K562 (cell line): ENCODE results near the gene RHOBTB3.

Source experiments
- CHD1 ChIP-seq: fragments of 200-600 bp; sonication (generic); IDR thresholded peaks from one replicate; pipeline ENCODE4 v1.6.1; 2012; ENCODE audit warnings: mild to moderate bottlenecking, moderate library complexity, low read length, inconsistent platforms
- FOXM1 ChIP-seq, 2 experiments: fragments of 450-650 bp in 1 of 2; sonication (generic) in 1 of 2; formaldehyde crosslinking in 1 of 2; IDR thresholded peaks; 2 replicates each; pipeline versions ENCODE4 v1.6.1 to v1.9.0; 2017 to 2022; ENCODE audit warnings: low read depth in 2 of 2, mild to moderate bottlenecking in 2 of 2, missing genetic modification reagents in 1 of 2, moderate library complexity in 1 of 2
- RAD51 ChIP-seq: fragments of 450-650 bp; IDR thresholded peaks from 2 replicates; pipeline ENCODE4 v1.7.1; 2016; ENCODE audit warnings: low read depth, mild to moderate bottlenecking, borderline replicate concordance
- ZNF282 ChIP-seq: sonication (generic); formaldehyde crosslinking; IDR thresholded peaks from 2 replicates; pipeline ENCODE4 v1.8.1; 2023; ENCODE audit warnings: missing genetic modification reagents
- TF ChIP-seq, protein P1 (sequence below), 3 experiments: IDR thresholded peaks in 2 of 3; conservative IDR thresholded peaks in 1 of 3; 2 replicates each; pipeline ENCODE4 v1.5.1; 2011 to 2012; ENCODE audit warnings: low read length in 3 of 3, mild to moderate bottlenecking in 3 of 3, control low read depth in 2 of 3, improper control_type of control experiment in 1 of 3, inconsistent platforms in 1 of 3, low read depth in 1 of 3, mixed read lengths in 1 of 3, moderate library complexity in 1 of 3; ENCODE audit not compliant: insufficient read depth in 2 of 3

GRCh38 chr5:95762652-95763041, 31.5 kb downstream of the RHOBTB3 start:
- TF ChIP-seq, protein P1, sequence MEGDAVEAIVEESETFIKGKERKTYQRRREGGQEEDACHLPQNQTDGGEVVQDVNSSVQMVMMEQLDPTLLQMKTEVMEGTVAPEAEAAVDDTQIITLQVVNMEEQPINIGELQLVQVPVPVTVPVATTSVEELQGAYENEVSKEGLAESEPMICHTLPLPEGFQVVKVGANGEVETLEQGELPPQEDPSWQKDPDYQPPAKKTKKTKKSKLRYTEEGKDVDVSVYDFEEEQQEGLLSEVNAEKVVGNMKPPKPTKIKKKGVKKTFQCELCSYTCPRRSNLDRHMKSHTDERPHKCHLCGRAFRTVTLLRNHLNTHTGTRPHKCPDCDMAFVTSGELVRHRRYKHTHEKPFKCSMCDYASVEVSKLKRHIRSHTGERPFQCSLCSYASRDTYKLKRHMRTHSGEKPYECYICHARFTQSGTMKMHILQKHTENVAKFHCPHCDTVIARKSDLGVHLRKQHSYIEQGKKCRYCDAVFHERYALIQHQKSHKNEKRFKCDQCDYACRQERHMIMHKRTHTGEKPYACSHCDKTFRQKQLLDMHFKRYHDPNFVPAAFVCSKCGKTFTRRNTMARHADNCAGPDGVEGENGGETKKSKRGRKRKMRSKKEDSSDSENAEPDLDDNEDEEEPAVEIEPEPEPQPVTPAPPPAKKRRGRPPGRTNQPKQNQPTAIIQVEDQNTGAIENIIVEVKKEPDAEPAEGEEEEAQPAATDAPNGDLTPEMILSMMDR (IDR thresholded peaks at IDR 0.05 in 2 of 3, conservative IDR thresholded peaks at IDR 0.05 in 1 of 3; ENCODE audit: insufficient read depth in 2 of 3, low read depth in 1 of 3, low read length in 3 of 3) = no peak
- TF ChIP-seq ZNF282 = no peak
- TF ChIP-seq CHD1 = no peak
- no peak for TF ChIP-seq RAD51
- TF ChIP-seq FOXM1 (IDR thresholded peaks at IDR 0.05; ENCODE audit: low read depth) = no peak
- no peak for TF ChIP-seq FOXM1 (CRISPR knock-in tag; IDR thresholded peaks at IDR 0.05; ENCODE audit: low read depth)
